Measurements from ENCODE around the gene CMSS1. TPM values are rescaled to one million over a fixed set of nuclear protein-coding genes. Genes with fewer than 3 reads are reported as not detected.

The CMSS1 gene
- total RNA-seq, 2 donors from 2014 or later, result 18.1 to 22.7 TPM

- H3K27ac ChIP-seq, result peak overlapping the region; percentile 73 to 81
- DNase-seq (ENCODE audit: low spot score), result no peak
- no peak overlapping the region for H3K4me3 ChIP-seq
- no peak for ATAC-seq (ENCODE audit: insufficient number of reproducible peaks, low FRiP score, low read depth)
- no peaks in the 10 kb centered on the region for H3K36me3 ChIP-seq
- no peak for TF ChIP-seq CTCF (IDR thresholded peaks at IDR 0.05)
- H3K4me1 ChIP-seq (ENCODE audit: control insufficient read depth in 1 of 2, low read depth in 2 of 2), result peaks cover 28 to 66% of the 10 kb centered on the region in 2 donors
- no peaks in the 10 kb centered on the region for H3K27me3 ChIP-seq (replicated peaks; ENCODE audit: insufficient read depth)
- no peaks in the 10 kb centered on the region for H3K9me3 ChIP-seq
Observed at GRCh38 chr3:100023150-100023549, 205.5 kb downstream of the CMSS1 start.

GRCh38 chr3:100023595-100023994 is 205.9 kb downstream of the CMSS1 start:
- Histone ChIP-seq H3K4me1 (ENCODE audit: control insufficient read depth in 1 of 2, low read depth in 2 of 2) (peaks cover 28 to 66% of the 10 kb centered on the region in 2 donors), H3K27ac (peak overlapping the region; percentile 73 to 81), H3K4me3 (no peak overlapping the region), H3K36me3 (no peaks in the 10 kb centered on the region), H3K9me3 (no peaks in the 10 kb centered on the region), H3K27me3 (replicated peaks; ENCODE audit: insufficient read depth) (no peaks in the 10 kb centered on the region)
- ATAC-seq (ENCODE audit: insufficient number of reproducible peaks, low FRiP score, low read depth) (no peak), DNase-seq (ENCODE audit: low spot score) (no peak)
- no peak for TF ChIP-seq CTCF (IDR thresholded peaks at IDR 0.05)

GRCh38 chr3:100024520-100025303 is 207.1 kb downstream of the CMSS1 start:
- ATAC-seq (ENCODE audit: insufficient number of reproducible peaks, low FRiP score, low read depth) (no peak), DNase-seq (ENCODE audit: low spot score) (no peak)
- no peak for TF ChIP-seq CTCF (IDR thresholded peaks at IDR 0.05)
- H3K27me3 ChIP-seq (replicated peaks; ENCODE audit: insufficient read depth), result no peaks in the 10 kb centered on the region
- H3K4me3 ChIP-seq, result no peak overlapping the region
- no peaks in the 10 kb centered on the region for H3K9me3 ChIP-seq
- peaks cover 28 to 70% of the 10 kb centered on the region in 2 donors for H3K4me1 ChIP-seq (ENCODE audit: control insufficient read depth in 1 of 2, low read depth in 2 of 2)
- no peaks in the 10 kb centered on the region for H3K36me3 ChIP-seq
- H3K27ac ChIP-seq, result peak overlapping the region; percentile 73 to 81

DNA sequence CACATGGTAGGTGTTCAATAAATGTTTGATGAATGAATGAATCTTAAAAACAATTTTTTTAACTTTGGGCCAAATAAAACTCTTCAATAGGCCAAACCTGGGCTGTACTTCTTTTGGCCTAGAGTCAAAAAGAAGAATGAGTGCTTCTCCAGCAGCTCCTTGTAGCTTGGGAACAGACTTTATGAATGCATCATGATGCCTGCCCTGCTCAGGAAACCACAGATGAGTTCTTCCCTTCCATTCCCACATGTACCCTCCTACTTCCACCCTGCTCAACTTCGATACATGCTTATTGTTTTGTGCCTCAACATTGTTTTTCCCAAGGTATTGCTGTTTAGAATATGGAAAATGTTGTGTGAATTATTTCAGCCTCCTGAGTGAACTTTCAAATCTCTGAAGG is 209.7 kb downstream of the CMSS1 start:
- peak overlapping the region in 1 of 2 donors; percentile 6 for H3K27ac ChIP-seq
- H3K36me3 ChIP-seq, result no peaks in the 10 kb centered on the region
- DNase-seq (ENCODE audit: low spot score), result no peak
- H3K4me3 ChIP-seq, result no peak overlapping the region
- H3K4me1 ChIP-seq (ENCODE audit: control insufficient read depth in 1 of 2, low read depth in 2 of 2), result peaks cover 26 to 66% of the 10 kb centered on the region in 2 donors
- H3K9me3 ChIP-seq, result no peaks in the 10 kb centered on the region
- TF ChIP-seq CTCF (IDR thresholded peaks at IDR 0.05), result no peak
- no peaks in the 10 kb centered on the region for H3K27me3 ChIP-seq (replicated peaks; ENCODE audit: insufficient read depth)
- no peak for ATAC-seq (ENCODE audit: insufficient number of reproducible peaks, low FRiP score, low read depth)

DNA sequence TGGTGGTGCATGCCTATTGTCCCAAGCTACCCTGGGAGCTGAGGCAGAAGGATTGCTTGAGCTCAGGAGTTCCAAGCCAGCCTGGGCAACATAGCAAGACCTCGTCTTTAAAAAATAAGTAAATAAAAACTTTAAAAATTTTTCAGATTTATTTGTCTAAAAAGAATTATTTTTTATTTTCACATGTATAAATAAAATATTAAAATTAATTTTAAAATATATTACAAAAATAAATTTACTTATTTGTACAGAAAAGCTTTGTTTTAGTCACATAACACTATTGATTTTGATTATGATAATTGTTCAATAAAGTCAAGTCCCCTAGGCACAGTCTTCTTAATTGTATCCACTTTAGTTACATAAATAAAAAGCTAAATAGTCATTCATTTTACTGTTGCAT is 211.4 kb downstream of the CMSS1 start:
- TF ChIP-seq CTCF (IDR thresholded peaks at IDR 0.05), result no peak
- Histone ChIP-seq H3K36me3 (no peaks in the 10 kb centered on the region), H3K4me1 (ENCODE audit: control insufficient read depth in 1 of 2, low read depth in 2 of 2) (peaks cover 20 to 66% of the 10 kb centered on the region in 2 donors), H3K27me3 (replicated peaks; ENCODE audit: insufficient read depth) (no peaks in the 10 kb centered on the region), H3K27ac (no peak overlapping the region), H3K9me3 (no peaks in the 10 kb centered on the region), H3K4me3 (no peak overlapping the region)
- ATAC-seq (ENCODE audit: insufficient number of reproducible peaks, low FRiP score, low read depth) (no peak), DNase-seq (ENCODE audit: low spot score) (no peak)
